Astrocyte (in vitro differentiated cells and primary cell): ENCODE measurements around the gene MAF. TPM values are rescaled to one million over a fixed set of nuclear protein-coding genes. Genes with fewer than 3 reads are reported as not detected.

Experiments used
- DNase-seq: peaks from one replicate; pipeline ENCODE4 v3.0.0-alpha.2; 2010; ENCODE audit warnings: low read depth
- FAIRE-seq: peaks from 2 replicates; lab custom pipeline; 2011; peaks lifted over from hg19 to GRCh38; lab: Jason Lieb, UNC
- H2AFZ ChIP-seq: 2 replicates; pipeline ENCODE4 v1.6.0; 2012; ENCODE audit warnings: low read depth, low read length, inconsistent platforms
- H3K27ac ChIP-seq: 2 replicates; pipeline ENCODE4 v1.5.1; 2011; ENCODE audit warnings: low read depth, low read length, inconsistent platforms
- H3K27me3 ChIP-seq: 2 replicates; pipeline ENCODE4 v1.6.0; 2011; ENCODE audit warnings: low read length, inconsistent platforms; ENCODE audit not compliant: insufficient read depth
- H3K36me3 ChIP-seq: 2 replicates; pipeline ENCODE4 v1.5.1; 2011; ENCODE audit warnings: low read length, inconsistent platforms; ENCODE audit not compliant: insufficient read depth
- H3K4me1 ChIP-seq: 2 replicates; pipeline ENCODE4 v1.5.1; 2011; ENCODE audit warnings: low read length, inconsistent platforms; ENCODE audit not compliant: insufficient read depth
- H3K4me2 ChIP-seq: 2 replicates; pipeline ENCODE4 v1.6.0; 2012; ENCODE audit warnings: low read length, inconsistent platforms
- H3K4me3 ChIP-seq: 2 replicates; pipeline ENCODE4 v1.5.1; 2011; ENCODE audit warnings: low read depth, mild to moderate bottlenecking, low read length, inconsistent platforms; ENCODE audit not compliant: insufficient read depth
- H3K79me2 ChIP-seq: 2 replicates; pipeline ENCODE4 v1.6.0; 2012; ENCODE audit warnings: mild to moderate bottlenecking, low read length, inconsistent platforms; ENCODE audit not compliant: insufficient read depth
- H3K9ac ChIP-seq: 2 replicates; pipeline ENCODE4 v1.6.0; 2012; ENCODE audit warnings: mild to moderate bottlenecking, low read length, inconsistent platforms
- H3K9me3 ChIP-seq: 2 replicates; pipeline ENCODE4 v1.5.1; 2012; ENCODE audit warnings: low read depth, mild to moderate bottlenecking, low read length, inconsistent platforms; ENCODE audit not compliant: insufficient read depth
- H4K20me1 ChIP-seq: 2 replicates; pipeline ENCODE4 v1.6.0; 2012; ENCODE audit warnings: low read length, inconsistent platforms; ENCODE audit not compliant: insufficient read depth
- H3K27ac Mint-ChIP-seq: one replicate; pipeline ENCODE4 v1.8.0; 2021; ENCODE audit warnings: mild to moderate bottlenecking, mixed read lengths; ENCODE audit not compliant: unreplicated experiment
- H3K27me3 Mint-ChIP-seq: one replicate; pipeline ENCODE4 v1.8.0; 2021; ENCODE audit warnings: low read depth, mixed read lengths; ENCODE audit not compliant: unreplicated experiment
- H3K36me3 Mint-ChIP-seq: one replicate; pipeline ENCODE4 v1.8.0; 2021; ENCODE audit warnings: low read depth, mixed read lengths; ENCODE audit not compliant: unreplicated experiment
- H3K4me1 Mint-ChIP-seq: one replicate; pipeline ENCODE4 v1.8.0; 2021; ENCODE audit warnings: low read depth, mixed read lengths; ENCODE audit not compliant: unreplicated experiment
- H3K4me3 Mint-ChIP-seq: one replicate; pipeline ENCODE4 v1.8.0; 2021; ENCODE audit warnings: mild to moderate bottlenecking, moderate library complexity, mixed read lengths; ENCODE audit not compliant: unreplicated experiment
- H3K9me3 Mint-ChIP-seq: one replicate; pipeline ENCODE4 v1.8.0; 2021; ENCODE audit warnings: mild to moderate bottlenecking, mixed read lengths; ENCODE audit not compliant: unreplicated experiment
- CTCF ChIP-seq: IDR thresholded peaks from 2 replicates; pipeline ENCODE4 v1.5.1; 2011; ENCODE audit warnings: low read depth, mild to moderate bottlenecking, inconsistent platforms, low read length, moderate library complexity; ENCODE audit not compliant: insufficient read depth
- EZH2 ChIP-seq: IDR thresholded peaks from 2 replicates; pipeline ENCODE4 v1.6.1; 2012; ENCODE audit warnings: mild to moderate bottlenecking, low read length, inconsistent platforms; ENCODE audit not compliant: insufficient read depth
- total RNA-seq: library from RNA; stranded (reverse); gene quantifications from 2 replicates; pipeline ENCODE4 v1.2.1, GENCODE V29; 2021

MAF gene
- total RNA-seq, 1 donor from 2014 or later: 19.3 TPM

- Mint-ChIP-seq H3K27me3 (peaks cover 7% of the 10 kb centered on the region), H3K4me3 (no peak overlapping the region), H3K36me3 (no peaks in the 10 kb centered on the region), H3K9me3 (peaks cover 4% of the 10 kb centered on the region), H3K27ac (no peak overlapping the region), H3K4me1 (no peaks in the 10 kb centered on the region)
- no peaks in the 10 kb centered on the region for H3K79me2 ChIP-seq
- FAIRE-seq (no peak), DNase-seq (no peak)
- no peak overlapping the region for H3K4me3 ChIP-seq
- H3K27ac ChIP-seq: no peak overlapping the region
- H3K36me3 ChIP-seq: no peaks in the 10 kb centered on the region
- no peaks in the 10 kb centered on the region for H4K20me1 ChIP-seq
- H3K9me3 ChIP-seq: peaks cover 2% of the 10 kb centered on the region
- H3K4me2 ChIP-seq: no peak overlapping the region
- H3K9ac ChIP-seq: no peak overlapping the region
- H3K27me3 ChIP-seq: peaks cover 4% of the 10 kb centered on the region
- TF ChIP-seq CTCF (no peak), EZH2 (no peak)
- H2AFZ ChIP-seq: no peak overlapping the region
- H3K4me1 ChIP-seq: no peaks in the 10 kb centered on the region
These were observed 38.2 kb downstream of the MAF start for GRCh38 chr16:79562166-79562823.

- Histone ChIP-seq H3K4me1 (no peaks in the 10 kb centered on the region), H3K27ac (no peak overlapping the region), H3K36me3 (no peaks in the 10 kb centered on the region), H3K4me2 (no peak overlapping the region), H3K9ac (no peak overlapping the region), H3K4me3 (no peak overlapping the region), H3K79me2 (no peaks in the 10 kb centered on the region), H3K9me3 (peaks cover 2% of the 10 kb centered on the region), H3K27me3 (peaks cover 4% of the 10 kb centered on the region), H2AFZ (no peak overlapping the region), H4K20me1 (no peaks in the 10 kb centered on the region)
- Mint-ChIP-seq H3K27ac (no peak overlapping the region), H3K27me3 (peaks cover 7% of the 10 kb centered on the region), H3K4me3 (no peak overlapping the region), H3K36me3 (no peaks in the 10 kb centered on the region), H3K4me1 (no peaks in the 10 kb centered on the region), H3K9me3 (peaks cover 2% of the 10 kb centered on the region)
- DNase-seq: no peak
- TF ChIP-seq CTCF: no peak
- no peak for TF ChIP-seq EZH2
- no peak for FAIRE-seq
These were observed 38.8 kb downstream of the MAF start for GRCh38 chr16:79561729-79562128.

GRCh38 chr16:79560923-79561322 is 39.6 kb downstream of the MAF start:
- no peaks in the 10 kb centered on the region for H3K36me3 Mint-ChIP-seq
- H3K9me3 ChIP-seq: no peaks in the 10 kb centered on the region
- DNase-seq: no peak
- H3K27me3 Mint-ChIP-seq: peaks cover 5% of the 10 kb centered on the region
- no peak overlapping the region for H2AFZ ChIP-seq
- H3K27ac Mint-ChIP-seq: no peak overlapping the region
- H3K4me3 Mint-ChIP-seq: no peak overlapping the region
- H3K9ac ChIP-seq: no peak overlapping the region
- H3K79me2 ChIP-seq: no peaks in the 10 kb centered on the region
- H3K27ac ChIP-seq: no peak overlapping the region
- TF ChIP-seq EZH2 (no peak), CTCF (no peak)
- H3K27me3 ChIP-seq: peaks cover 4% of the 10 kb centered on the region
- FAIRE-seq: no peak
- no peak overlapping the region for H3K4me3 ChIP-seq
- H3K4me2 ChIP-seq: no peak overlapping the region
- no peaks in the 10 kb centered on the region for H3K4me1 Mint-ChIP-seq
- no peaks in the 10 kb centered on the region for H3K4me1 ChIP-seq
- H3K9me3 Mint-ChIP-seq: peaks cover 4% of the 10 kb centered on the region
- H3K36me3 ChIP-seq: no peaks in the 10 kb centered on the region
- H4K20me1 ChIP-seq: no peaks in the 10 kb centered on the region
